ENCODE measurements around the gene ALAS1.
"Not testable (repeated sequence)": the region's sequence is repeated elsewhere in the genome, so short reads cannot be mapped to it uniquely, and the experiment has no call there.

Gene ALAS1

GRCh38 chr3:52177701-52178042 lies 20.3 kb upstream of the ALAS1 start:
- no peak for DNase-seq

GRCh38 chr3:52178126-52178525 lies 19.8 kb upstream of the ALAS1 start:
- not testable (repeated sequence) for DNase-seq

GRCh38 chr3:52178537-52178936 lies 19.4 kb upstream of the ALAS1 start:
- DNase-seq = no peak

- DNase-seq = no peak
Observed at GRCh38 chr3:52181543-52181942, 16.4 kb upstream of the ALAS1 start.

- DNase-seq = no peak
Observed at GRCh38 chr3:52182196-52182595, 15.8 kb upstream of the ALAS1 start.

GRCh38 chr3:52182691-52183090 lies 15.3 kb upstream of the ALAS1 start:
- no peak for DNase-seq

- DNase-seq = no peak
Observed at GRCh38 chr3:52183786-52184445, 14.0 kb upstream of the ALAS1 start.

GRCh38 chr3:52184690-52185089 lies 13.3 kb upstream of the ALAS1 start:
- DNase-seq = no peak

GRCh38 chr3:52185311-52185710 lies 12.6 kb upstream of the ALAS1 start:
- no peak for DNase-seq

- DNase-seq = no peak
Observed at GRCh38 chr3:52185837-52186236, 12.1 kb upstream of the ALAS1 start.

- DNase-seq = no peak
Observed at GRCh38 chr3:52186729-52187128, 11.2 kb upstream of the ALAS1 start.

- DNase-seq = no peak
Observed at GRCh38 chr3:52188556-52188955, 9.4 kb upstream of the ALAS1 start.

GRCh38 chr3:52190294-52191074 lies 7.5 kb upstream of the ALAS1 start:
- DNase-seq = no peak

GRCh38 chr3:52191663-52192062 lies 6.3 kb upstream of the ALAS1 start:
- DNase-seq = no peak

GRCh38 chr3:52193065-52193464 lies 4.9 kb upstream of the ALAS1 start:
- no peak for DNase-seq

- DNase-seq = no peak
Observed at GRCh38 chr3:52194485-52195290, 3.3 kb upstream of the ALAS1 start.

GRCh38 chr3:52195291-52195597 lies 2.7 kb upstream of the ALAS1 start:
- no peak for DNase-seq

- DNase-seq = no peak
Observed at GRCh38 chr3:52195823-52196331, 2.1 kb upstream of the ALAS1 start.

- no peak for DNase-seq
Observed at GRCh38 chr3:52196977-52197376, 983 bp upstream of the ALAS1 start.

- DNase-seq = no peak
Observed at GRCh38 chr3:52197499-52197841, 490 bp upstream of the ALAS1 start.

- DNase-seq = no peak
Observed at GRCh38 chr3:52198643-52199608, 966 bp downstream of the ALAS1 start.

GRCh38 chr3:52200981-52201679 lies 3.2 kb downstream of the ALAS1 start:
- no peak for DNase-seq
